KMS-11 (cell line): Measurements from ENCODE around the gene PLBD2.

Experiments
- H2AFZ ChIP-seq: fragments of 200-600 bp; sonication (generic); 2 replicates; pipeline ENCODE4 v1.6.1; 2016; ENCODE audit warnings: antibody characterized with exemption, mixed run types, low read depth
- H3K27ac ChIP-seq: fragments of 200-600 bp; sonication (generic); 2 replicates; pipeline ENCODE4 v1.6.1; 2016; ENCODE audit warnings: mild to moderate bottlenecking, mixed run types
- H3K27me3 ChIP-seq: fragments of 200-600 bp; sonication (generic); 2 replicates; pipeline ENCODE4 v1.6.1; 2017; ENCODE audit warnings: mild to moderate bottlenecking, low read depth, mixed run types, moderate library complexity; ENCODE audit not compliant: insufficient read depth
- H3K36me3 ChIP-seq: fragments of 200-600 bp; sonication (generic); 2 replicates; pipeline ENCODE4 v1.6.1; 2017; ENCODE audit warnings: mild to moderate bottlenecking, mixed run types; ENCODE audit not compliant: insufficient read depth
- H3K4me1 ChIP-seq: fragments of 200-600 bp; sonication (generic); 2 replicates; pipeline ENCODE4 v1.6.1; 2016; ENCODE audit warnings: mild to moderate bottlenecking, low read depth, mixed run types; ENCODE audit not compliant: poor library complexity, severe bottlenecking
- H3K4me2 ChIP-seq: fragments of 200-600 bp; sonication (generic); 2 replicates; pipeline ENCODE4 v1.7.0; 2016; ENCODE audit warnings: mild to moderate bottlenecking, mixed run types
- H3K4me3 ChIP-seq: fragments of 200-600 bp; sonication (generic); IDR thresholded peaks from 2 replicates; pipeline ENCODE4 v1.6.1; 2017; ENCODE audit warnings: low read depth, low read length, mixed read lengths; ENCODE audit not compliant: insufficient read depth
- H3K79me2 ChIP-seq: fragments of 200-600 bp; sonication (generic); 2 replicates; pipeline ENCODE4 v1.6.1; 2016; ENCODE audit warnings: low read depth, mixed run types; ENCODE audit not compliant: insufficient read depth
- H3K9ac ChIP-seq: fragments of 200-600 bp; sonication (generic); 2 replicates; pipeline ENCODE4 v1.6.1; 2016; ENCODE audit warnings: mild to moderate bottlenecking, mixed run types
- H4K20me1 ChIP-seq: fragments of 200-600 bp; sonication (generic); 2 replicates; pipeline ENCODE4 v1.6.1; 2016; ENCODE audit warnings: mild to moderate bottlenecking, mixed run types; ENCODE audit not compliant: insufficient read depth
- CTCF ChIP-seq: fragments of 200-600 bp; sonication (generic); conservative IDR thresholded peaks from 2 replicates; pipeline ENCODE4 v1.6.1; 2017; ENCODE audit warnings: low read depth, mild to moderate bottlenecking, antibody characterized with exemption, low read length, moderate library complexity, mixed read lengths

Gene PLBD2

GRCh38 chr12:113316155-113316554, 42.2 kb upstream of the PLBD2 start:
- Histone ChIP-seq H3K79me2 (no peaks in the 10 kb centered on the region), H3K4me2 (no peak overlapping the region)
- TF ChIP-seq CTCF: no peak

DNA sequence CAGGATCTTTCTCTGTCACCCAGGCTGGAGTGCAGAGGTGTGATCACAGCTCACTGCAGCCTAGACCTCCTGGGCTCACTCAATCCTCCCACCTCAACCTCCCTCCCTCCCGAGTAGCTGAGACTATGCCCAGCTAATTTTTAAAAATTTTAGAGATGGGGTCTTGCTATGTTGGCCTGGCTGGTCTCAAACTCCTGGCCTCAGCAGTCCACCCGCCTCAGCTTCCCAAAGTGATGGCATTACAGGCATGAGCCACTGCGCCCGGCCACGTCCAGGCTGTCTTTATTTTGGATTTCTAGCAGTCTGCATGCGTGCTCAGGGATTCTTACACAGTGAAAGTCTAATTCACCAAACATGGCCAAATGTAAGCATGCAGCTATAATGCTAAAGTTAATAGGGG, 41.3 kb upstream of the PLBD2 start:
- Histone ChIP-seq H3K79me2 (no peaks in the 10 kb centered on the region), H3K27me3 (no peaks in the 10 kb centered on the region), H3K36me3 (no peaks in the 10 kb centered on the region), H3K4me1 (no peaks in the 10 kb centered on the region), H2AFZ (no peak overlapping the region), H3K9ac (no peak overlapping the region), H4K20me1 (no peaks in the 10 kb centered on the region), H3K4me3 (no peak overlapping the region), H3K4me2 (no peak overlapping the region), H3K27ac (no peak overlapping the region)
- no peak for TF ChIP-seq CTCF

More at GRCh38 chr12:113316155-113316554, 42.2 kb upstream of the PLBD2 start:
- Histone ChIP-seq H4K20me1 (no peaks in the 10 kb centered on the region), H3K4me3 (no peak overlapping the region), H3K27ac (no peak overlapping the region), H3K4me1 (no peaks in the 10 kb centered on the region), H3K27me3 (no peaks in the 10 kb centered on the region), H3K36me3 (no peaks in the 10 kb centered on the region), H2AFZ (no peak overlapping the region), H3K9ac (no peak overlapping the region)

DNA sequence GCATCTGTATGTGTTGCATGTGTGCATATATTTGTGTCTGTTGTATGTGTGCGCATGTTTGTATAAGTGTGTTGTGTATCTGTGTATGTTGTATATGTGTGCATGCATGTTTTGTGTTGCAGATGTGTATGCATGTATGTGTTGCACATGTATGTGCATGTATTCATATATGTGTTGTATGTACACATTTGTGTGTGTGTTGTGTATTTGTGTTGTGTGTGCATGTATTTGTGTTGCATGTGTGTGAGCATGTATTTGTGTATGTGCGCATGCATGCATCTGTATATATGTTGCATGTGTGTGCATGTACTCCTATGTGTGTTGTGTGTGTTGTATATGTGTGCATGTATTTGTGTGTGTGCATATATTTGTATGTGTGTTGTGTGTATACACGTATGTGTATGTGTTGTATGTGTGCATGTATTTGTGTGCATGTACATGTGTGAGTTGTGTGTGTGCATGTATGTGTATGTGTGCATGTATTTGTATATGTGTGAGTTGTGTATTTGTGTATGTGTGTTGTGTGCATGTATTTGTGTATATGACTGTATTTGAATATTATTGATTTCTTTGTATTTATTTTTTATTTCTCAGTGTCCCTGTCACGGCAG, 40.2 kb upstream of the PLBD2 start:
- H3K36me3 ChIP-seq: no peaks in the 10 kb centered on the region
- H3K27me3 ChIP-seq: no peaks in the 10 kb centered on the region
- no peak overlapping the region for H3K27ac ChIP-seq
- TF ChIP-seq CTCF: no peak
- no peaks in the 10 kb centered on the region for H3K4me1 ChIP-seq
- H2AFZ ChIP-seq: no peak overlapping the region
- H3K4me3 ChIP-seq: no peak overlapping the region
- H3K9ac ChIP-seq: no peak overlapping the region
- no peak overlapping the region for H3K4me2 ChIP-seq
- no peaks in the 10 kb centered on the region for H3K79me2 ChIP-seq
- H4K20me1 ChIP-seq: no peaks in the 10 kb centered on the region

GRCh38 chr12:113318900-113319628, 39.3 kb upstream of the PLBD2 start:
- Histone ChIP-seq H3K27ac (no peak overlapping the region), H3K9ac (no peak overlapping the region), H3K4me2 (no peak overlapping the region), H3K36me3 (no peaks in the 10 kb centered on the region), H3K4me1 (peaks cover 6% of the 10 kb centered on the region), H3K4me3 (no peak overlapping the region), H3K27me3 (no peaks in the 10 kb centered on the region), H4K20me1 (no peaks in the 10 kb centered on the region), H3K79me2 (no peaks in the 10 kb centered on the region), H2AFZ (no peak overlapping the region)
- no peak for TF ChIP-seq CTCF
